MG63 (cell line): ENCODE data around the gene RPN2. TPM values are rescaled to one million over a fixed set of nuclear protein-coding genes. Genes with fewer than 3 reads are reported as not detected.

Source experiments
- DNase-seq: peaks from one replicate; pipeline ENCODE4 v3.0.0-alpha.2; 2020
- H3K27me3 ChIP-seq: fragments of 250-450 bp; sonication (Bioruptor Pico); 2 replicates; pipeline ENCODE4 v1.5.1; 2020; ENCODE audit warnings: mild to moderate bottlenecking, moderate library complexity
- H3K36me3 ChIP-seq: fragments of 250-450 bp; sonication (Bioruptor Pico); 2 replicates; pipeline ENCODE4 v1.5.1; 2020; ENCODE audit warnings: mild to moderate bottlenecking, moderate library complexity
- H3K4me3 ChIP-seq: fragments of 250-450 bp; sonication (Bioruptor Pico); 2 replicates; pipeline ENCODE4 v1.5.1; 2020; ENCODE audit warnings: mild to moderate bottlenecking, moderate library complexity
- H3K9me3 ChIP-seq: fragments of 250-450 bp; sonication (Bioruptor Pico); 2 replicates; pipeline ENCODE4 v1.5.1; 2020; ENCODE audit warnings: mild to moderate bottlenecking, moderate library complexity
- total RNA-seq: library from RNA; depleted of rRNA; stranded (reverse); fragments of >200 nt; shearing (Covaris generic); gene quantifications from 2 replicates; pipeline ENCODE4 v1.2.3, GENCODE V29; 2014; ENCODE audit warnings: low replicate concordance

Gene RPN2
- total RNA-seq, 1 experiment from 2014 or later = 488 TPM

DNA sequence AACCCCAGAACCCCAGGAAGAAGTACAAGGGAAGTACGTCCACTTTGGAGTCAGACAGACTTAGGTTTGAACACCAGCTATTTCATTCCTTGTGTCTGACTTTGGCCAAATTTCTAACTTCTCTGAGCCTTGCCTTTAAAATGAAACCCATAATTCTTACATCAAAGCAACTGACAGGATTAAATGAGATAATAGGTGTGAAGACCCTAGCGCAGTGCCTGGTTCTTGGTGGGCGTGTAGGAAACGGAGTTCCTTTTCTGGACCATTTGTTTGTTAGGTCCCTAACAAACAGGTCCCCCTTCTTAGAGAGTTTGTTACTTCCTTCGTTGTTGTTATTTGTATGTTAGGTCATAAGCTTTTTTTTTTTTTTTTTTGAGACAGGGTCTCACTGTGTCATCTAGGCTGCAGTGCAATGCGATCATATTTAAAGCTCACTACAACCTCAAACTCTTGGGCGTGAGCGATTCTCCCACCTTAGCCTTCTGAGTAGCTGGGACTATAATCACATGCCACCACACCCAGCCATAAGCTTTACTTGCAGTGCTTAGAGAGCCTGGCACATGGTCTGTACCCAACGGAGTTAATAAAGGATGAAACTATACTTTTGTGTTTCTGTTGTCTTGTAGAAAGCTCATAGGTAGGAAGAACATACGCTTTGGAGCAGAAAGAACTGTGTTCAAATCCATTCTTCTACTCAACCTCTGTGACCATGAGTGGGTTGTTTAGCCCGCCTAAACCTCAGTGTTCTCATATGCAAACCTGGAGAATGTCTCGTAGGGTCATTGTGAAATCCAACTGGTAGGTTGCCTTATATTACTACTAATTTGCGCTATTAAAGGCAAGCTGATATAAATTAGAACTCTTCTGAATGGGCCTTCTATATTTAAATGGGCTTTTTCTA lies 22.0 kb downstream of the RPN2 start:
- DNase-seq = no peak
- Histone ChIP-seq H3K36me3 (peaks cover 84% of the 10 kb centered on the region), H3K4me3 (no peak overlapping the region), H3K27me3 (no peaks in the 10 kb centered on the region), H3K9me3 (no peaks in the 10 kb centered on the region)

DNA sequence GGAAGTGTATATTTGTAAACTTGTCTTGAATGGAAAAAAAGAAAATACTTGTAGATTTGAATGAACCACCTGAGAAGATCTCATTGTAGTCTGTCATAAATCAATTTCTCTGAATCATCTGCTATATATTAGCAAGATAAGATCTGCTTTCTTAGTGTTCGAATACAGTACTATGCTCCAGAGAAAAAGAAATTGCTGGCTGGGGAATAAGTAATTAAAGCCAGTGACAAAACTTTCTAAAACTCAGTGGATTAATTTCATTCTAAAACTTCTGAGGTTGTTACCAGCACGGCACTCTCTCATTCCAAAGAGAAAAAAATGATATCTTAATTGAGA lies 22.7 kb downstream of the RPN2 start:
- DNase-seq = no peak
- H3K4me3 ChIP-seq = no peak overlapping the region

DNA sequence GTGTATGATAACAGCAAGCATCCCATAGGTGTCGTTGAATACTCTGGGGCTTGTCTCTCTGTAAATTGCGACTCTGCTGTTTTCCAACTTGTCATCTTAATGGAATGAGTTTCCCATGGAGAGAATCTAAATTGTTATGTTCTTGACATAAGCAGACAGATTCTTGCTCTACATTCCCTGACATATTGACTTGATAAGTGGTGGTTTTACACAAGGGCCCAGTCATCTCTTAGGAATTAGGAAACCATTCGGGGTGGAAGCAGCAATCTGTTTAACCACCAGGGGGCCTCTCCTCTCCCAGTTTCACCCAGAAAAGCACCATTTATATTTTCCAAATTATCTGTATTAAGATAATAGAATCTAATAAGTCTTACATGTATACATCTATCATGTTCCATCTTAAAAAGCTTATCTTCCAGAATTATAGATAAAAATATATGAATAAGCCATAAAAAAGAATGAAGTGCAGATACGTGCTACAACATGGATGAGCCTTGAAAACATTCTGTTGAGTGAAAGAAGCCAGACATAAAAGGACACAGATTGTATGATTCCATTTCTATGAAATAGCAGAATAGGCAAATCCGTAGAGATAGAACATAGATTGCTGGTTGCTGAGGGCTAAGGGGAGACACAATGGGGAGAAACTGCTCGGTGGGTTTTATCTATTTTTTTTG lies 23.3 kb downstream of the RPN2 start:
- Histone ChIP-seq H3K4me3 (no peak overlapping the region), H3K9me3 (no peaks in the 10 kb centered on the region), H3K27me3 (no peaks in the 10 kb centered on the region), H3K36me3 (peaks cover 85% of the 10 kb centered on the region)
- DNase-seq = peak; percentile 65

More for the DNA sequence above, 22.7 kb downstream of the RPN2 start:
- Histone ChIP-seq H3K27me3 (no peaks in the 10 kb centered on the region), H3K9me3 (no peaks in the 10 kb centered on the region), H3K36me3 (peaks cover 84% of the 10 kb centered on the region)

DNA sequence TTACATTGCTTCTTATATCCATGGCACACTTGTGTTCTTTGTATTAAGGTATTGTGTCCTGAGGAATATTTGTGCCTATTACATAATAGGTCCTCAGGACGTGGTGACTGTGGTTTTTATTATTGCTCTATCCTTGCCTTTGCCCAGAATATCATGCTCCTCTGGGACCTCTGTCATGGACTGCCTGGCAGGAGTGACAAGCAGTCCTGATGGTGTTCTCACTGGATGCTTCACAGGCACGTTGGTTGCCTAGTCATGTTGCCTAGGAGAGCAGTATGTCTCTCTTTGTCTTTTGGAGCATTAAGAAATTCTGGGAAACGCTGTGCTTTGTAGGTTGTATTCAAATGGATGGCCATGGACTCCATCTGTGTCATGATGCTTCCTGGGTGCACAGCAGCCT lies 24.9 kb downstream of the RPN2 start:
- Histone ChIP-seq H3K36me3 (peaks cover 89% of the 10 kb centered on the region), H3K4me3 (no peak overlapping the region), H3K27me3 (no peaks in the 10 kb centered on the region), H3K9me3 (no peaks in the 10 kb centered on the region)
- DNase-seq = no peak

DNA sequence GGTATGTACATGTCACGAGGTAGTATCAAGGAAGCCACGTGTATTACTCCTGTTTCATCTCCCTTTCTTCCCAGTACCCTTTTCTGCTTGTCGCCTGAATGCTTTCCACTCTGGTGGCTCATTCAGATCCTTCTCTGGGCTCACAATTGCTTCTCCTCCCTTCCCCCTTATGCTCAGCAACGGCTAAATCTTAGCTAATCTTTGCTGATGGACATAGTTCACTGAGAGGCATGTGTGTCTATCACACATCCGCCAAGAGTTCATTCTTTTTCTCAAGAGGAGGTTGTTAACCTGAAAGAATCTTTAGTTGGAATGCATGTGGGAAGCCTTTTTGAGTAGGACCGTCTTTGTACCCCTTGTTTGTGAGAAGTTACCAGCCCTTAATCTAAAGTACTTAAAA lies 26.0 kb downstream of the RPN2 start:
- no peak for DNase-seq
- H3K4me3 ChIP-seq = no peak overlapping the region
- H3K27me3 ChIP-seq = no peaks in the 10 kb centered on the region
- peaks cover 87% of the 10 kb centered on the region for H3K36me3 ChIP-seq
- H3K9me3 ChIP-seq = no peaks in the 10 kb centered on the region

DNA sequence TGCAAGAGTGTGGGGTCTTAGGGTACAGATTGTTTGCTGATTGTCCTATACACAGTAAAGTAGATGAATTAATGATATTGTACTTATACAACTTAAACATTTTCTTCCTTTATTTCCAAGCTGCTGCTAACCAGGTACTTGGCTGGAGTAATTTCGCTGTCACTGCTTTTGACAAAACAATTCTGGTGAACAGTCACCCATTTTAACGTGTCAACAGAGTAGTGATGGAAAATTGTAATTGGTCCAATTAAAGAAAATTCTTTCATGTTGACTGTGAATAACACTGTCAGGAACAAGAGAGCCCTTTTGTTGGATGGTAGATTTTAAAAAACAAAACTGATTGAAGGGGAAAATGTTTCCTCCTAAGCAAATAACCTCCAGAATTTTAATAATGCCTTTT lies 26.7 kb downstream of the RPN2 start:
- Histone ChIP-seq H3K9me3 (no peaks in the 10 kb centered on the region), H3K27me3 (no peaks in the 10 kb centered on the region), H3K36me3 (peaks cover 88% of the 10 kb centered on the region), H3K4me3 (no peak overlapping the region)
- no peak for DNase-seq

DNA sequence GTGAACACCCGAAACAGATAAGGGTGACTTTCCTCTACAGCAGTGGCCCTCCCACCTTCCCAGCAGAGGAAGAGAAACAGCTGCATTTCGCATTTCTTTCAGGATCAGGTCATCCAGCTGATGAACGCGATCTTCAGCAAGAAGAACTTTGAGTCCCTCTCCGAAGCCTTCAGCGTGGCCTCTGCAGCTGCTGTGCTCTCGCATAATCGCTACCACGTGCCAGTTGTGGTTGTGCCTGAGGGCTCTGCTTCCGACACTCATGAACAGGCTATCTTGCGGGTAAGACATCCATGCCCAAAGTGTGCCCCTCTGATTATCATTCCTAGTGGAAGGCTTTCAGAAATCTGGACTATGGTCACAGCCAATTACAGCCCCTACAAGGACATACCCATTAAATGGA lies 28.0 kb downstream of the RPN2 start:
- no peak for DNase-seq
- Histone ChIP-seq H3K4me3 (no peak overlapping the region), H3K9me3 (no peaks in the 10 kb centered on the region), H3K27me3 (no peaks in the 10 kb centered on the region), H3K36me3 (peaks cover 90% of the 10 kb centered on the region)

DNA sequence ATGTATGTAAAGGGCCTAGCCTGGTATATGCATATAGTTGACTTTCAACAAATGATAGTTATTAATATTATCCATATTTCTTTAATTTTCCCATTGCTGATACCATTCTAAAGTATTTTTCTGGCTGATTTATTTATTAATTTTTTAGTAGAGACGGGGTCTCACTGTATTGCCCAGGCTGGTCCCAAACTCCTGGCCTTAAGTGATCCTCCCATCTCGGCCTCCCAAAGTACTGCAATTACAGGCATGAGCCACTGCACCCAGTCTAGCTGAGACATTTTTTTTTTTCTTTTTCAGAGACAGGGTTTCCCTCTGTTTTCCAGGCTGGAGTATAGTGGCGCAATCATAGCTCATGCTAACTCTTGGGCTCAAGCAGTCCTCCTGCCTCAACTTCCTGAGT lies 30.1 kb downstream of the RPN2 start:
- no peaks in the 10 kb centered on the region for H3K27me3 ChIP-seq
- H3K36me3 ChIP-seq = peaks cover 93% of the 10 kb centered on the region
- peaks cover 3% of the 10 kb centered on the region; the same call in 1 of the 2 replicates for H3K9me3 ChIP-seq
- H3K4me3 ChIP-seq = no peak overlapping the region
- no peak for DNase-seq

DNA sequence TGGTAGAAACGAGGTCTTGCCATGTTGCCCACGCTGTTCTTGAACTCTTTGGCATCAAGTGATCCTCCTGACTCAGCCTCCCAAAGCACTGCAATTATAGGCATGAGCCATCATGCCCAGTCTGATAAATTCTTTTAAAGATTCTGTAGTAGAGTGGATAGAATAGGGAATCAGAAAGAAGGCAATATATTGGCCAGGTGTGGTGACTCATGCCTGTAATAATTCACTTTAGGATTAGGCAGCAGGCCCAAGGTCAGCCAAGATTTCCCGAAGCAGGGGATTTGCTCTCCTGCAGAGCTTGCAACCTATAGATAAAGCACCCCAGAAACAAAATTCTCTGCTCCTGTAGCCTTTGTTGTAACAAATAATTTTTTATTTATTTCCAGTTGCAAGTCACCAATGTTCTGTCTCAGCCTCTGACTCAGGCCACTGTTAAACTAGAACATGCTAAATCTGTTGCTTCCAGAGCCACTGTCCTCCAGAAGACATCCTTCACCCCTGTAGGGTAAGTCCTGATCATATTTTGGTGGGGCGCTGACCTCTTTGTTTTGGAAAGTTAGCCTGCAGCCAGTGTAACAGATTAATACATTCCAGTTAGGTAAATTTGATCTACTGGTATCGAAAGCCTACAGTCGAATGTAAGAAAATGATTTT lies 30.7 kb downstream of the RPN2 start:
- H3K27me3 ChIP-seq = no peaks in the 10 kb centered on the region
- peak; percentile 32 for DNase-seq
- no peak overlapping the region for H3K4me3 ChIP-seq
- H3K36me3 ChIP-seq = peaks cover 92% of the 10 kb centered on the region
- peaks cover 3% of the 10 kb centered on the region; the same call in 1 of the 2 replicates for H3K9me3 ChIP-seq

DNA sequence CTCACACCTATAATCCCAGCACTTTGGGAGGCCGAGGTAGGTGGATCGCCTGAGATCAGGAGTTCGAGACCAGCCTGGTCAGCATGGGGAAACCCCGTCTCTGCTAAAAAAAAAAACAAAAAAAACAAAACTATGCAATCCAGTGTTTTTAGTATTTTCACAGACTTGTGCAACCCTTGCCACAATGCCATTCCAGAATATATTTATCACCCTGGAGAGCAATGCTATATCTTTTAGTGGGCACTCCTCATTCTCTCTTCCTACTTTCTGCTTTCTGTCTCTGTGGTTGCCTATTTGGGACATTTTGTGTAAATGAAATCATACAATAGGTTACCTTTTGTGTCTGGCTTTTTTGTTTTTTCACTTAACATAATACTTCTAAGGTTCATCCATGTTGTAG lies 39.3 kb downstream of the RPN2 start:
- H3K4me3 ChIP-seq = no peak overlapping the region
- no peaks in the 10 kb centered on the region for H3K27me3 ChIP-seq
- H3K36me3 ChIP-seq = peaks cover 65% of the 10 kb centered on the region
- peaks cover 3% of the 10 kb centered on the region; the same call in 1 of the 2 replicates for H3K9me3 ChIP-seq
- no peak for DNase-seq

DNA sequence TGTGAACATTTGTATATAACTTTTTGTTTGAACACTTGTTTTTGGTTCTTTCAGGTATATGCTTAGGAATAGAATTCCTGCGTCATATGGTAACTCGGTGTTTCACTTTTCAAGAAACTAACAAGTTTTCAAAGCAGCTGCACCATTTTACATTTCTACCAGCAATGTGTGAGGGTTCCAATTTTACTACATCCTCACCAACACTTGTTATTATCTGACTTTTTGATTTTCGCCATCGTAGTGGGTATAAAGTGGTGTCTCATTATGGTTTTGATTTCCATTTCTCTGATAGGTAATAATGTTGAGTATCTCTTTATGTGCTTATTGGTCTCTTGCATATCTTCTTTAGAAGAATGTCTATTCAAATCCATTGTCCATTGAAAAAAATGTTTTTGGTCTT lies 39.8 kb downstream of the RPN2 start:
- H3K9me3 ChIP-seq = peaks cover 3% of the 10 kb centered on the region; the same call in 1 of the 2 replicates
- no peaks in the 10 kb centered on the region for H3K27me3 ChIP-seq
- peaks cover 65% of the 10 kb centered on the region for H3K36me3 ChIP-seq
- no peak for DNase-seq
- no peak overlapping the region for H3K4me3 ChIP-seq

DNA sequence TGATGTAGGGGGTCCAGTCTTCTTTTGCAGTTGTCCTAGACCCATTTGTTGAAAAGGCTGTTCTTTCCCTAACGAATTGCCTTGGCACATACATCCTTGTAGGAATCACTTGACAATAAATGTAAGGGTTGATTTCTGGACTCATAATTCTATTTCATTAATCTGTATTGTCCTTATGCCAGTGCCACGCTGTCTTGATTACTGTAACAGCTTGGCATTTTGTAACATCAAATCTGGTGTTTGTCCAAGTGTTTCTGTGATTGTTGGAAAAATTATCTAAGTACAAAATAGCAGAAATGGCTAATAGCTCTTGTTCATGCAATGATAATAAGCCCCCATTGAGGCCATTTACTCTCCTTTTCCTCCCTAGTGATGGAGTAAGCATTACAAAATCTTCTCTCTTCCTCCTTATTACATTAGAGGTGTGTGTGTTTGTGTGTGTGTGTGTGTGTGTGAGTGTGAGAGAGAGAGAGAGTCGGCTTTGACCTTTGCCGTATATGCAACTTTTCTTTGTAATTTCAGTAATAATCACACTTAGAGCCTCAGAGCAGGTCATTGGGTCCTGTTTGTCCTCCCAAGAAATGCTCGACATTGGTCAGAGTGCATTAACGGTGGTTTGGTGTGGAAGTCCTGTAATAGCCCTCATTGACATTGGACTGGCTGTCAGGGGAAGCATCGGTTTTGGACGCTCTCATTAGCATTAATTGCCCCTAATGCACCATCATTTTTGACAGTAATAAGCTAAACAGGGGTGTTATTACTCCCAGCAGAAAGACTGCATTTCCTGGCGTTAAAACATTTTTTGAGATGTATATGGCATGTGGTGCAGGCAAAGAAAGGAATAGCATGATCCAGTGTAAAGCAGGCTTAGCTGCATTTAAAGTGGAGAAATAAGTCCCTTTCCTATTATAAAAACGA lies 40.9 kb downstream of the RPN2 start:
- H3K4me3 ChIP-seq = no peak overlapping the region
- H3K36me3 ChIP-seq = peaks cover 68% of the 10 kb centered on the region
- no peak for DNase-seq
- H3K9me3 ChIP-seq = no peaks in the 10 kb centered on the region
- H3K27me3 ChIP-seq = no peaks in the 10 kb centered on the region

DNA sequence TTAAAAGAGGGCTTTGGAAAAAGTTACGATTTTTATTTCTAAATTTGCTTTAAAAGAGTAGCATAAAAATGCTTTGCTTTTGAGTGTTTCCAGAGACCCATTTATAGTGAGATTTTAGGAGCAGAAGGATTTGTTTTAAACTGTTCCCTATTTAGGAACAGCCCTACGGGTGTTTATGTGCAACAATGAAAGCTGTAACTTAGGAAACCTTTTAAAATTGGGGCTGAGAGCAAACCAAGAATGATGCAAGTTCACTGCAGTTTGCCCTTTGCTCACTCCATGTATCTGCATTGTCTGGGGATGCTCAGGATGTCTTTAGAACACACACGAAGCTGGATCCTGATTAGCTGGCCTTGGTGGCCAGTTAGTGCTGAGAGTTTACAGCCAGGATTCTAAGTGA lies 41.6 kb downstream of the RPN2 start:
- Histone ChIP-seq H3K9me3 (no peaks in the 10 kb centered on the region), H3K27me3 (no peaks in the 10 kb centered on the region), H3K4me3 (no peak overlapping the region), H3K36me3 (peaks cover 70% of the 10 kb centered on the region)
- DNase-seq = no peak

DNA sequence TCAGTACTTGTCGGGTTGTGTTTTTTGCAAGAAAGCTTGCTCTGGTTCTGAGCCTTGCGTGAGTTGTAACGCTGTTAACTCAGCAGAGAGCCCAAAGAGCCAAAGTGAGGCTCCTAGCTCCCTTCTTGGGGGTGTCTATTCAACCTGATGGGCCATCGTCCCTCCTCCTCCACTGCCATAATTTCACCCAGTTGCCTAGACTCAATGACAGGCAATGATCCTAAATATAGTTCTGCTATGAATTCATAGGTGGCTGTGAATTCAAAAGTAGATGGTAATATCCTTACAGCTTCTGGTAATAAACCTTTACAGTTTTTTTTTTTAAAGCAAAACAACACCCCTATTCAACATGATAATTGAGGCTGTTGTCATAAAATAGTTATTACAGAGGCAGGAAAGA lies 43.0 kb downstream of the RPN2 start:
- Histone ChIP-seq H3K4me3 (no peak overlapping the region), H3K36me3 (peaks cover 76% of the 10 kb centered on the region), H3K9me3 (no peaks in the 10 kb centered on the region), H3K27me3 (no peaks in the 10 kb centered on the region)
- DNase-seq = no peak

DNA sequence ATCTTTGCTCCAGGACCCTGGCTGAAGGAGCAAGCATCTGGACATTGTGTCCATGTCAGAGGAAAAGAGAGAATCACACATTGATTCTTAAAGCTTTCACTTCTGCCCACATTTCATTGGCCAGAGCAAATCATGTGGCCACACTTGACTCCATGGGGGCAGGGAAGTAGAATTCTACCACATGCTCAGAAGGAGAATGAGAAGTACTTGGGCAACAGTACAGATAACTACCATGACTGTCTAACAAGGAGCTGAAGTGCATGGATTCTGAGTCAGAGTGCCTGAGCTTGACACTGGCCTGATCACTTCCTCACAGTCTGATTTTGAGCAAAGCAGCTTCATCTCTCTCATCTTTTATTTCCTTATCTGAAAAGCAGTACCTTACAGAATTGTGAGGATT lies 43.9 kb downstream of the RPN2 start:
- Histone ChIP-seq H3K27me3 (no peaks in the 10 kb centered on the region), H3K4me3 (no peak overlapping the region), H3K36me3 (peaks cover 77% of the 10 kb centered on the region), H3K9me3 (no peaks in the 10 kb centered on the region)
- DNase-seq = peak; percentile 61

DNA sequence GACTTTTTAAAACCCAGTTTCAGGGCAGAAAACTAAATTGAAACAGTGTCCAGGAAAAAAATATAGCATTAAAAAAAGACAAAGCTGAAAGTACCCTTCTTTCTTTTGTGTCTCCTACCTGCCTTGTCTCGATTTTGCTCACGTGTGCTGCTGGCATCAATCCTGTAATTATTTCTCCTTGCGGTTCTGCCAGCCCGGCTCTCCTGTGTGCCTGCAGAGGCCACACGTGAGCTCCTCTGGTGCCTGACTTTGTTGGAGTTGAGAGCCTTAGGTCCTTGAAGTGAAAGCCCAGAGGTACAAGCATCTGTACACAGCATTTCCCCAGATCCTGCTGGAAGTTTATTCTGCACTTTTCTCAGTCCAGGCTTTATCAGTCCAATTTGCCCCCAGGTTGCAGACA lies 46.0 kb downstream of the RPN2 start:
- Histone ChIP-seq H3K27me3 (no peaks in the 10 kb centered on the region), H3K9me3 (no peaks in the 10 kb centered on the region), H3K4me3 (no peak overlapping the region), H3K36me3 (peaks cover 80% of the 10 kb centered on the region)
- DNase-seq = no peak
